Measurements from ENCODE around the gene ATP2B2.

Gene ATP2B2

DNA sequence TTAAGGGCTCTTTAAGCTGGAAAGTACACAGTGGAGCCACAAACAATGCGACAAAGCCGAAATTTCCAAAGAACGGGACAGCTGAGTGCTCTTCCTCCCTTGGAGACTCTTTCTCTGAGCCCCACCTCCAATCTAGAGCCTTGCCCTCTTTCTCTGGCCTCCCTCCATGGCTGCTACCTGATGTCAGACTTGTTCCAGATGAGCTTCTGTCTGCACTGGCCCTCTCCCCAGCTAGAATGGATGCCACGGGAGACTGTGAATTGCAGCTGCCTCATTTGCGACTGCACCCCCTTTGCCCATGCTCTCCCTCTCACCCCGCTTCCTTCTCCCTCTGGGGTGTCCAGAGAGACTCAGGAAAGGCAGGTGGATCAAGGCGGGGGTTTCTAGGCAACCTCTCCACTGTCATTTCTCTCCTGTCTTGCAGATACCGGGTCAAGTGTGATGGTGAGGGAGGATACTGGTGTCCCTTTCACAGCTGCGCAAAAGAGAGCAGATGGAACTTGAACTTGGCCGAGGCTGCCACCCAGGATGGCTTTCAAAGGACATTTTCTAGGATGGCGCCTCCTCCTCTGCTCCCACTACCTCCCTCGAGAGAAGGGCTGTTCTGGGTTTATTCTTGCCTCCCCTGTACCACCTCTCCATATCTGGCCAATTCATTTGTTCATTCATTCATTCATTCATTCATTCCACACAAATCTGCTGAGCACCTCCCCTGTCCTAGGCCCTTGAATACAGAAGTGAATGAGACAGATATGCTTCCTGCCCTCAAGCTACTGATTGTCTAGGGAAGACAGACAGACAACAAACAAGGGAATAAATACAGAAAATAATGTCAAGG, 12.8 kb downstream of the ATP2B2 start:
- DNase-seq, result no peak

DNA sequence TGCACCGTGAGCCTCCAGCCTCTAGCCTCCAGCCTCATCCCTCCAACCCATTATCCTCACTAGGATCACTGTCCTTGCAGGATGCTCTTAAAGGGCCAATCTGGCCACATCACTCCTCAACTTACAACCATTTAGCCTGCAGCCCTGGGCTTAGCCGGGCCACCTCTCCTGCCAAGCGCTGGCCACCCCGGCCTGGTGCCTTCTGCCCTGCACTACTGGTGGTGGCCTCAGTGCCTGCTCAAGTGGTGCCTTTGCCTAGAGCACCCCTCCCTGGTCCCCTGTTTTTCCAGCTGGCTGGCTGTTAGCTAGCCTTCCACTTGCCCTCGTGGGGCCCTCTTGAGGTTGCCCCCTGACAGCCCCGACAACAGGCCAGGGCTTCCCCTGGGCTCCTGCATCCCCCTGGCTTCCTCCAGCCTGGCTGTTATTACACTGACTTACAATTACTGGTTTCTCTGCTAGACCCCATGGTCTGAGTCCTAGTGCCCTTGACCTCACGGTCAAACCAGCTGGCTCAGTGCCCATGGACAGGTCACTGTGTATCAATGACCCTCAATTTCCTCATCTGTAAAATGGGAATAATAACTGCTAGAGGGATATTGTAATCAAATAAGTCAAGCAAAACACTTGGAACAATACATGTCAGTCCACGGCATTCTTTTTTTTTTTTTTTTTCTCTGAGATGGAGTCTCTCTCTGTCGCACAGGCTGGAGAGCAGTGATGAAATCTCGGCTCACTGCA, 15.5 kb downstream of the ATP2B2 start:
- no peak for DNase-seq

GRCh38 chr3:10487988-10488633, 17.3 kb downstream of the ATP2B2 start:
- no peak for DNase-seq

- no peak for DNase-seq
These were observed 19.6 kb downstream of the ATP2B2 start for GRCh38 chr3:10485806-10486205.

GRCh38 chr3:10485380-10485779, 20.0 kb downstream of the ATP2B2 start:
- DNase-seq, result no peak

DNA sequence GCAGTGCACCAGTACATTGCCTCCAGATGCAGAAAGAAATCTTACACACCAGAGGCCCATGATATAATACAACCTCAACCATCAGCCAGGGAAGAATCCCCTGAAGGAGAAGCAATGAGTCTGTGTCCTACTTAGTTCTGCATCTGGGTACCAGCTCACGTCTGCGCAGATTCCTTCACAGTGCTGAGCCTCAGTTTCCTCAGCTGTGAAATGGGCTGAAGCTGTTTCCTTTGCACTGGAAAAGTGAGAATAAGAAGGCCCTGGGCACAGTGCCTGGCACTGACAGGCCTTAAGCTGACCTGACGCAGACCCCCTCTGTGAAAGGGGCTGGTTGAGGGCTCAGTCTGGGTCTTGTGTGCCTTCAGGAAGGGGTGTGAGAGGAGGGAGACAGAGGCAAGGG, 20.7 kb downstream of the ATP2B2 start:
- no peak for DNase-seq

- no peak for DNase-seq
These were observed 21.6 kb downstream of the ATP2B2 start for GRCh38 chr3:10483686-10484345.

- no peak for DNase-seq
These were observed 22.1 kb downstream of the ATP2B2 start for GRCh38 chr3:10483364-10483675.

DNA sequence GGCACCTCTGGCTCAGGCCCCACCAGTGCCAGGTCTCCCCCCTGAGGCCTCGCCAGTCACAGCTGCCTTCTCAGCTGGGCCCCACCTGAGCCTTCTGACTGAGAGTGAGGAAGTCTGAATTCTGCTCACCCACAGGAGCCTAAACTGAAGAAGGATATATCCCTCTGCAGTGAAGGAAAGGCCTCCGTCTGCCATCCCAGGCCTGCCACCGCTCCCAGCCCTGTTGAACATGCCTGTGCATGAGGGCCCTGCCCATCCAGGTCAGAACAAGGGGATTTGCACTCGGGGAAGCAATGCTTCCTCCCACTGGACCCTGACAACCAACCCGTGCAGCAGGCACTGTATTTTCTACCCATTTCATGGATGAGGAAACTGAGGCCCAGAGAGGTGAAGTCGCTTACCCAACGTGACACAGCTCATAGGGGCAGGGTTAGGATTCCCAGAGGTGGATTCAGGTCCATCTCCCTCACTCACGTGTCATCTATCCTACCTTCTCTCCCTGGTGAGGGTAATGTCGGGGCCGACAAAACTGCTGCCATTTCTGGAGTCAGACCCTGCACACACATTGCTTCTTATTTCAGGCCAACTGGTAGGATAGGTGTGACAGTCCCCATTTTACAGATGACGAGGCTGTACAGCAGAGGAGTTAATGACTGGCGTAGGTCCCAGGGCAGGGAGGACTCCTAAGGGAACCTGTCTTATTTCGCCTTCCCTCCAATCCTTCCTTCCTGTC, 22.6 kb downstream of the ATP2B2 start:
- no peak for DNase-seq

DNA sequence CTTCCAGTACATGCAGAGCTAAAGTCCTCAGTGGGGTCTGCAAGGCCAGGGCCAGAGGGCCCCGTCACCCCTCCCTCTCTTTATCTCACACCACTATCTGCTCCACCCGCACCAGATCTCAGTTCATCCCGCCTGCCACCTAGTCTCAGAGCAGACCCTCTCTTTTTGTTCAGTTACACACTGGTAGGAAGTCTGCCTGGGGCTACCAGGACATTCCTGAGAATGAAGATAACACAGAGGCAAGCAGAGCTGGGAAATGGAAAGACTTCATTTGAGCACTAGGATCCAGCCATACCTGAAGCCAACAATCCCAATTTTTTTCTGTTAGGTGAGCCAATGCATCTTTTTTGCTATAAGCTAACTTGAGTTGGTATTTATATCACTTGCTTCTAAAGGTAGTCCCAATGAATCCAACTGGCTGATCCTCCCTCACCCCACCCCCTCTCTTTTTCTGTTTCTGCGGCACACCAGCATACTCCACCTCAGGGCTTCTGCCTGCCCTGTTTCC, 24.5 kb downstream of the ATP2B2 start:
- no peak for DNase-seq

GRCh38 chr3:10479311-10479710, 26.1 kb downstream of the ATP2B2 start:
- DNase-seq, result no peak

- DNase-seq, result no peak
These were observed 29.4 kb downstream of the ATP2B2 start for GRCh38 chr3:10475983-10476382.

- DNase-seq, result no peak
These were observed 30.5 kb downstream of the ATP2B2 start for GRCh38 chr3:10474847-10475246.

GRCh38 chr3:10474275-10474646, 31.1 kb downstream of the ATP2B2 start:
- no peak for DNase-seq

DNA sequence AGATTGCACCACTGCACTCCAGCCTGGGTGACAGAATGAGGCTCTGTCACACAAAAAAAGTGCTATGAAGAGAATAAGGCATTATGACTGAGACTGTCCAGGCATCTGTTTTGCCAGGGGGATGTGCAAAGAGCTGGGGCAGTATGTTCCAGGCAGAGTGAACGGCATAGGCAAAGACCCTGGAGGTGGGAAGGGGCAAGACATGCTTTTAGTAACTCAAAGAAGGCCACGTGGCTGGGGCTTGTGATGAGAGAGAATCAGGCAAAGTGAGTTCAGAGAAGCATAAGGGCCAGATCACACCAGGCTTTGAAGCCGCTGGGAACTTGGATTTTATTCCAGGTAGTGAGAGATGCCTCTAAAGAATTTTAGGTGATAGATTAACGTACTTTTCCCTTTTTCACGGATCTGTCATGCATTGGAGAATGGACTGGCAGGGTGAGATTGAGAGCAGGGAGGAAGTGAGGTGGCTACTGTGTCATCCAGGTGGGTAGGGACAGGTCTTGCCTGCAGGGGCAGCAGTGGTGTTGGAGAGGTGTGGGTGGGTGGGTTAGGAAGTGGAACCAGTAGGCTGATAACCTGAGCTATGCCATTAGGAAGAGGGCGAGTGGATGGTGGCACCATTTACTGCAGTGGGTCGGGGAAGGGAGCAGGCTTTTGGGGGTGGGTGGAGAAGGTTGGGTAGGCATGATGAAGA, 31.7 kb downstream of the ATP2B2 start:
- no peak for DNase-seq

- no peak for DNase-seq
These were observed 32.4 kb downstream of the ATP2B2 start for GRCh38 chr3:10472877-10473440.

DNA sequence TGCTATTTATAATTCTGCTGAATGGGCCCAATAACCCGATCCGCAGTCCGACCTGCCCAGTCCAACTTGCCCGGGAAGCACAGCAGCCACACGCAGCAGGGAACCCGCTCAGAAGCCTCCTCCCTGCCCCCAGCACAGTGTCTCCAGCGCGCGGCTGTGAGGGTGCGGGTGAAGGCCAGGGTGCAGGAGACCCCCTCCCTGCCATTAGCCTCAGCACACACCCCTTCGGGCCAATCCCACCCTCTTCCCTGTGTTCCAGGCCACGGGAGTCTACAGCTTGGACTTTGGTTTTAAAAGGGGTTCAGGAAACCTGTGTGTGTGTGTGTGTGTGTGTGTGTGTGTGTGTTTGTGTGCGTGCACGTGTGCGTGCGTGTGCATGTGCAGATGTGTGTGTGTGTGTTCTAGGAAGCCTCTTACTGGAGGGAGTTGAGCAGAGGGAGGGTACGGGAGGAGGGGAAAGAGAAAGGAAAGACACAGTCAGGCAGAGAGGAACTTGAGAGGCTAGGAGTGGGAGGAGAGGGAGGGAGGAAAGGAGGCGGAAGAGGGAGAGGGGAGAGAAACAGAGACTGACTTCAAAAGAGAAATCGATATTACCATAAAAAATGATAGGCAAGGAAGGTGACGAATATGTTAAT, 34.2 kb downstream of the ATP2B2 start:
- peak; percentile 11 for DNase-seq

DNA sequence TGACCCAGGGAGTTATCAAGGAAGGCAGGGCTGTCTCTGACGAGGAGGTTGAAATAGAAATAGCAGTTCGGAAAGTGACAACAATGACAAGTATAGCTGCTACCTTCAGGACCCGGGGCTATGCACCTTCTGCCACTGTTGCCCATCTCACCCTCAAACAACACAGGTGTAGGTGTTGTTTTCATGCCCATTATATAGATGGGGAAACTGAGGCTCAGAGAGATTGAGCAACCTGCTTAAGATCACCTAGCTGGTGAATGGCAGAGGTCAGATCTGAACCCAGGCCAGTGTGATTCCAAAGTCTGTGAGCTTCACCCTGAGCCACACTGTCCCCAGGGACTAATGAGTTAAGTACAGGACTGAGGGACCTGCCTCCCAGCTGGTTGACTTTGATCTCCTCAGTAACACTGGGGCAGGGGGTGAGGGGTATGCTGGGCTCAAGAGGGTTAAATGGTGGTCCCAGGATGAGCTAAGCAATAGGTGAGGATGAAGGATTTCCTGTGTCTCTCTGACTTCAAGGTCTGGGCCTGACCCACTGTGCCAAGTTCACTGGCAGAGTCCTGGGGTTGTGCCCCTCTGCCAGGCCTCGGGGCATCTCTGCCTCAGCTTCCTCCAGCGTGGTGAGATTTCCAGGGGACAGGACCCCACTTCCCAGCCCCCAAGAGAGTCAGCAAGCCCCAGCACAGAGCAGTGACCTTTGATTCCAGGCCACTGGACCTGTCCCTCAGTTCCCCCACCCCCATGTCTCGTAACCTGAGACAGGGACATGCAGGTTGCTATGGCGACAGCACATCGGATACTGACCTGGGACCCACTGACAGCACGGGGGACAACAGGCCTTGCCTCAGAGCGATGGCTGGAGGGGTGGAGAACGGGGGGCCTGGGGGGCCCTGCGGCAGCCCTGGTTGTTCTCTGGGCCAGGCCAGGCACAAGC, 35.0 kb downstream of the ATP2B2 start:
- no peak for DNase-seq

DNA sequence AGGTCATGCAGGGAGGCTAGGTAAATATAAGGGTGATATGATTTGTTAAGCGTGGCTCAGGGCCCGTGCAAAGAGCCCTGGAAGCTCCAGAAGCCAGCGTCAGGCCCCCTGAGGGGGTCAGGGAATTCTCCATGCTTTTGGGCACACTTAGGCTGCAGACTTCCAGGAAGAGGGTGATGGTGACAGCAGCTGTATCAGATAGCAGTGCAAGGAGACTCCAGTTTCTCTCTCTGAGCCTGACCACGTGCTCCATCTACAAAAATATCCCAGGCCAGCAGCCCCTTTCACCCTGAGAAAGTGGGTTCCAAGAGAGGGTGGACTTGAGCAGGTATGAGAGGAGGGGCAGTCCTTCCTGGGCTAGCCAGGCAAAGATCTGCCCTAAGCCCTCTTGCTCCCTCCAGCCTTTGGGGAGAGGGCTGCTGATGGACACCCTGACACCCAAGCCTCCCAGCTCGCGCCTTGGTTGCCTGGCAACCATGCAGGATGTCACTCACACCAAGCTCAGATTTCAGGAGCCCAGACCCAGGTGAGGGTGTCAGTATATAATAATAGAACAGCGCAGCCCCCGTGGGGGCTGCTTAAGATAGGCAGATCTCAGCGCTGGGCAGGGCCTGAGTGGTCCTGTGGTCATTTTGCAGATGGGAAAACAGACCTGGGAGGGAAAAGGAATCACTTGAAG, 35.8 kb downstream of the ATP2B2 start:
- DNase-seq, result no peak

Measured in fibroblast of skin of right quadriceps (primary cell).